ENCODE data around the gene RGR.

The RGR gene

GRCh38 chr10:84244651-84245270 is at the start of gene RGR:
Gene RGR, plus strand, starts transcription at chr10:84245053. Its CDS starts 38 bp downstream, at chr10:84245091.
- TF ChIP-seq CTCF (IDR thresholded peaks at IDR 0.05; ENCODE audit: control extremely low read depth, extremely low read depth, low read depth, missing control alignments) = no peak
- no peak for DNase-seq (ENCODE audit: extremely low spot score)
- POLR2A ChIA-PET = no interaction called here
- CTCF ChIA-PET = interaction anchor here (0.6 to 1.1 kb wide), 4 partner anchors 11 to 42 kb away, joined by 3 read pairs; no protein-coding TSS in a partner anchor

- ChIA-PET POLR2A (no interaction called here), CTCF (interaction anchor here (1.6 to 2.5 kb wide), 2 partner anchors 9 to 48 kb away, joined by 6 to 10 read pairs; no protein-coding TSS in a partner anchor)
- TF ChIP-seq CTCF (IDR thresholded peaks at IDR 0.05; ENCODE audit: control extremely low read depth, extremely low read depth, low read depth, missing control alignments) = no peak
- no peak for DNase-seq (ENCODE audit: extremely low spot score)
Measured at GRCh38 chr10:84196083-84196482, 48.8 kb upstream of the RGR start.

- ChIA-PET POLR2A (no interaction called here), CTCF (interaction anchor here (1.1 to 2.5 kb wide), 4 partner anchors 9 to 57 kb away, joined by 3 to 10 read pairs (median 4); no protein-coding TSS in a partner anchor)
- no peak for DNase-seq (ENCODE audit: extremely low spot score)
- TF ChIP-seq CTCF (IDR thresholded peaks at IDR 0.05; ENCODE audit: control extremely low read depth, extremely low read depth, low read depth, missing control alignments) = no peak
Measured at GRCh38 chr10:84196941-84197340, 47.9 kb upstream of the RGR start.

- ChIA-PET POLR2A (no interaction called here), CTCF (interaction anchor here (1.1 to 2.5 kb wide), 5 partner anchors 8 to 56 kb away, joined by 3 to 10 read pairs (median 3); no protein-coding TSS in a partner anchor)
- DNase-seq (ENCODE audit: extremely low spot score) = no peak
- no peak for TF ChIP-seq CTCF (IDR thresholded peaks at IDR 0.05; ENCODE audit: control extremely low read depth, extremely low read depth, low read depth, missing control alignments)
Measured at GRCh38 chr10:84197643-84198042, 47.2 kb upstream of the RGR start.

GRCh38 chr10:84198206-84198915 is 46.5 kb upstream of the RGR start:
- CTCF ChIA-PET = interaction anchor here (1.1 to 2.5 kb wide), 5 partner anchors 8 to 56 kb away, joined by 3 to 10 read pairs (median 3); no protein-coding TSS in a partner anchor
- TF ChIP-seq CTCF (IDR thresholded peaks at IDR 0.05; ENCODE audit: control extremely low read depth, extremely low read depth, low read depth, missing control alignments) = no peak
- POLR2A ChIA-PET = no interaction called here
- DNase-seq (ENCODE audit: extremely low spot score) = no peak

- CTCF ChIA-PET = interaction anchor here (1.0 to 10.1 kb wide), 4 partner anchors 9 to 59 kb away, joined by 4 to 78 read pairs (median 44); partner anchors contain the start of gene GHITM
- no peak for DNase-seq (ENCODE audit: extremely low spot score)
- no peak for TF ChIP-seq CTCF (IDR thresholded peaks at IDR 0.05; ENCODE audit: control extremely low read depth, extremely low read depth, low read depth, missing control alignments)
- POLR2A ChIA-PET = no interaction called here
Measured at GRCh38 chr10:84200537-84201243, 44.2 kb upstream of the RGR start.

Data from GM10248 (cell line).